Loucy (cell line): ENCODE data around the gene TNFSF13.
A peak's percentile ranks its signal among the peaks of the same experiment; 100 is the strongest.

Source experiments
- H2AFZ ChIP-seq: fragments of 200-600 bp; sonication (generic); 2 replicates; pipeline ENCODE4 v1.6.0; 2016; ENCODE audit warnings: antibody characterized with exemption, mild to moderate bottlenecking, low read length, moderate library complexity
- H3F3A ChIP-seq: fragments of 200-600 bp; 2 replicates; pipeline ENCODE4 v1.6.0; 2016; ENCODE audit warnings: antibody characterized with exemption, low read depth, mild to moderate bottlenecking
- H3K27me3 ChIP-seq: fragments of 200-600 bp; sonication (generic); 2 replicates; pipeline ENCODE4 v1.6.1; 2014; ENCODE audit warnings: low read length, mild to moderate bottlenecking; ENCODE audit not compliant: insufficient read depth, poor library complexity, severe bottlenecking
- H3K36me3 ChIP-seq: fragments of 200-600 bp; sonication (generic); 2 replicates; pipeline ENCODE4 v1.6.1; 2016; ENCODE audit warnings: low read length; ENCODE audit not compliant: insufficient read depth
- H3K4me1 ChIP-seq: fragments of 200-600 bp; sonication (generic); 2 replicates; pipeline ENCODE4 v1.5.1; 2014; ENCODE audit warnings: low read length, mild to moderate bottlenecking; ENCODE audit not compliant: insufficient read depth, poor library complexity, severe bottlenecking
- H3K4me2 ChIP-seq: fragments of 200-600 bp; sonication (generic); 2 replicates; pipeline ENCODE4 v1.6.0; 2014; ENCODE audit warnings: antibody characterized with exemption, low read length, low read depth, mild to moderate bottlenecking; ENCODE audit not compliant: poor library complexity, severe bottlenecking
- H3K4me3 ChIP-seq: fragments of 200-600 bp; sonication (generic); 2 replicates; pipeline ENCODE4 v1.5.1; 2014; ENCODE audit warnings: low read length, mild to moderate bottlenecking, mixed read lengths; ENCODE audit not compliant: poor library complexity, severe bottlenecking
- H3K79me2 ChIP-seq: fragments of 200-600 bp; sonication (generic); 2 replicates; pipeline ENCODE4 v1.6.1; 2014; ENCODE audit warnings: low read length; ENCODE audit not compliant: insufficient read depth
- H3K9ac ChIP-seq: fragments of 200-600 bp; sonication (generic); 2 replicates; pipeline ENCODE4 v1.6.0; 2014; ENCODE audit warnings: mild to moderate bottlenecking, low read depth, low read length, moderate library complexity; ENCODE audit not compliant: poor library complexity, severe bottlenecking
- H3K9me2 ChIP-seq: fragments of 200-600 bp; sonication (generic); replicated peaks from 2 replicates; pipeline ENCODE4 v1.6.1; 2016; ENCODE audit warnings: low read depth, low read length, mixed read lengths
- H3K9me3 ChIP-seq: fragments of 200-600 bp; sonication (generic); 2 replicates; pipeline ENCODE4 v1.6.1; 2014; ENCODE audit warnings: mild to moderate bottlenecking, antibody characterized with exemption, low read length, low read depth; ENCODE audit not compliant: insufficient read depth
- H4K20me1 ChIP-seq: fragments of 200-600 bp; sonication (generic); 2 replicates; pipeline ENCODE4 v1.6.0; 2014; ENCODE audit warnings: antibody characterized with exemption, low read length, mild to moderate bottlenecking; ENCODE audit not compliant: insufficient read depth, poor library complexity, severe bottlenecking
- EZH2phosphoT487 ChIP-seq: fragments of 200-600 bp; IDR thresholded peaks from 2 replicates; pipeline ENCODE4 v1.6.1; 2018; ENCODE audit warnings: antibody characterized with exemption, mild to moderate bottlenecking, moderate library complexity, borderline replicate concordance
- TF ChIP-seq, protein P1 (sequence below): fragments of 200-600 bp; sonication (generic); conservative IDR thresholded peaks from 2 replicates; pipeline ENCODE4 v1.5.1; 2014; ENCODE audit warnings: mild to moderate bottlenecking, antibody characterized with exemption, low read length

Gene TNFSF13

DNA sequence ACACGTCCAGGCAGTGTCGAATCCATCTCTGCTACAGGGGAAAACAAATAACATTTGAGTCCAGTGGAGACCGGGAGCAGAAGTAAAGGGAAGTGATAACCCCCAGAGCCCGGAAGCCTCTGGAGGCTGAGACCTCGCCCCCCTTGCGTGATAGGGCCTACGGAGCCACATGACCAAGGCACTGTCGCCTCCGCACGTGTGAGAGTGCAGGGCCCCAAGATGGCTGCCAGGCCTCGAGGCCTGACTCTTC is 13.7 kb downstream of the TNFSF13 start:
- H3K9me2 ChIP-seq = no peaks in the 10 kb centered on the region
- peaks cover 54% of the 10 kb centered on the region for H3K36me3 ChIP-seq
- H4K20me1 ChIP-seq = peaks cover 44% of the 10 kb centered on the region
- TF ChIP-seq EZH2phosphoT487 = no peak
- TF ChIP-seq, protein P1, sequence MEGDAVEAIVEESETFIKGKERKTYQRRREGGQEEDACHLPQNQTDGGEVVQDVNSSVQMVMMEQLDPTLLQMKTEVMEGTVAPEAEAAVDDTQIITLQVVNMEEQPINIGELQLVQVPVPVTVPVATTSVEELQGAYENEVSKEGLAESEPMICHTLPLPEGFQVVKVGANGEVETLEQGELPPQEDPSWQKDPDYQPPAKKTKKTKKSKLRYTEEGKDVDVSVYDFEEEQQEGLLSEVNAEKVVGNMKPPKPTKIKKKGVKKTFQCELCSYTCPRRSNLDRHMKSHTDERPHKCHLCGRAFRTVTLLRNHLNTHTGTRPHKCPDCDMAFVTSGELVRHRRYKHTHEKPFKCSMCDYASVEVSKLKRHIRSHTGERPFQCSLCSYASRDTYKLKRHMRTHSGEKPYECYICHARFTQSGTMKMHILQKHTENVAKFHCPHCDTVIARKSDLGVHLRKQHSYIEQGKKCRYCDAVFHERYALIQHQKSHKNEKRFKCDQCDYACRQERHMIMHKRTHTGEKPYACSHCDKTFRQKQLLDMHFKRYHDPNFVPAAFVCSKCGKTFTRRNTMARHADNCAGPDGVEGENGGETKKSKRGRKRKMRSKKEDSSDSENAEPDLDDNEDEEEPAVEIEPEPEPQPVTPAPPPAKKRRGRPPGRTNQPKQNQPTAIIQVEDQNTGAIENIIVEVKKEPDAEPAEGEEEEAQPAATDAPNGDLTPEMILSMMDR = no peak
- H3K4me3 ChIP-seq = peak overlapping the region; percentile 79
- peak overlapping the region; percentile 81 for H3K9ac ChIP-seq
- H3K4me2 ChIP-seq = peak overlapping the region; percentile 81
- no peak overlapping the region for H2AFZ ChIP-seq
- H3K27me3 ChIP-seq = peaks cover 7% of the 10 kb centered on the region
- peaks cover 70% of the 10 kb centered on the region for H3K79me2 ChIP-seq
- H3K9me3 ChIP-seq = no peaks in the 10 kb centered on the region
- peaks cover 8% of the 10 kb centered on the region; the same call in 1 of the 2 replicates for H3F3A ChIP-seq
- H3K4me1 ChIP-seq = peaks cover 24% of the 10 kb centered on the region

GRCh38 chr17:7572588-7573323 is 14.2 kb downstream of the TNFSF13 start:
- H3K9me3 ChIP-seq = no peaks in the 10 kb centered on the region
- H3K4me1 ChIP-seq = peaks cover 29% of the 10 kb centered on the region
- H2AFZ ChIP-seq = no peak overlapping the region
- peaks cover 59% of the 10 kb centered on the region for H3K36me3 ChIP-seq
- peaks cover 72% of the 10 kb centered on the region for H3K79me2 ChIP-seq
- H3K27me3 ChIP-seq = peaks cover 7% of the 10 kb centered on the region
- H4K20me1 ChIP-seq = peaks cover 49% of the 10 kb centered on the region
- peak overlapping the region; percentile 98 for H3K4me3 ChIP-seq
- peak overlapping the region; percentile 100 for H3K9ac ChIP-seq
- peaks cover 10% of the 10 kb centered on the region; the same call in 1 of the 2 replicates for H3F3A ChIP-seq
- peak overlapping the region; percentile 49 for H3K4me2 ChIP-seq
- no peak for TF ChIP-seq EZH2phosphoT487
- TF ChIP-seq, protein P1 = no peak
- H3K9me2 ChIP-seq = no peaks in the 10 kb centered on the region

DNA sequence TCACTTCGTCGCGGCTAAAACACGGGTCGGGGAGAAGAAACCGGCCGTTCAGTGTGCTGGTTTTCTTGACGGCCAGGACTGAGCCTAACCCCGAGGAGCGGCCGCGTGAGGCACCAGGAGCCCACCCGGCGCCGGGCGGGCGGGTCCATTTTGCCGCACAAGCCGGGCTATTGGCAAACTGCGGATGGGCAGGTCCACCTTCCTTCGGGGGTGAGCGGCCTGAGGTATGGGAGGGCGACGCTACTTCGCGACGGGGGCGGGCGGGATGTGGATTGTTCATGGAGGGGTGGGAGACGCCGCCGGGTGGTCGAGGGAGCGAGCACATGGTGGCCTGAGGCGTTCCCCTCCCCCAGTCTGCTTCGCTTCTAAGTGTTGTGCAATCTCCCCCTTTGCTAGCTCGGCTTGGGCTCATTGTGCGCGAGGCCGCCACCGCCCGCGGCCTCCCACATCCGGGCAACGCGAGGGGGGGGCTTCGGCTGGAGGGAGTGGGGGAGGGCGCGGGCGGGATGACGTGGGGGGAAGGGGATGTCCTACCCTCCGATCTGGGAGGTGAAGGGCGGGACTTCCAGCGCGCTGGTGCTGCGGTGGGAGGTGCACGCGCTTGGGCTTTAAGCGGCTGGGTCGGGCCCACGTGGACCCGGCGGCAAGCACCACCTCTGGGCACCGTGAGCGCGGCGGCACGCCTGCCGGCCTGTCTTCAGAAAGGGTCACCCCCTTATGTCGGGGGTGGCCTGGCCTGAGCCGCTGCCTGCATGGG is 15.0 kb downstream of the TNFSF13 start:
- H4K20me1 ChIP-seq = peaks cover 57% of the 10 kb centered on the region
- peak overlapping the region; percentile 100 for H3K9ac ChIP-seq
- peak overlapping the region; percentile 75 for H3K4me2 ChIP-seq
- no peaks in the 10 kb centered on the region for H3K9me3 ChIP-seq
- H3F3A ChIP-seq = peaks cover 14% of the 10 kb centered on the region
- no peak for TF ChIP-seq EZH2phosphoT487
- TF ChIP-seq, protein P1 = no peak
- peaks cover 31% of the 10 kb centered on the region for H3K4me1 ChIP-seq
- H3K9me2 ChIP-seq = no peaks in the 10 kb centered on the region
- no peak overlapping the region for H2AFZ ChIP-seq
- peaks cover 7% of the 10 kb centered on the region for H3K27me3 ChIP-seq
- peaks cover 75% of the 10 kb centered on the region for H3K79me2 ChIP-seq
- peak overlapping the region; percentile 98 for H3K4me3 ChIP-seq
- H3K36me3 ChIP-seq = peaks cover 66% of the 10 kb centered on the region
